Right ventricle myocardium inferior (tissue), 1 donor: ENCODE results near the gene FAIM2. TPM values are rescaled to one million over a fixed set of nuclear protein-coding genes. Genes with fewer than 3 reads are reported as not detected.

Experiments
- ATAC-seq: fragments of 200-7000 bp; cut with Tn5 transposase; one replicate; pipeline ENCODE4 v1.9.1; 2020; ENCODE audit warnings: mild to moderate bottlenecking, moderate library complexity
- DNase-seq: peaks from one replicate; pipeline ENCODE4 v3.0.0; 2021; ENCODE audit errors: missing footprints
- intact Hi-C: fragments of 100-400 bp; cut with DNase I; formaldehyde crosslinking; loops from one replicate; pipeline ENCODE4 v1.11.0; 2022
- total RNA-seq: library from RNA; stranded (reverse); fragmentation: NEBNext Ultra II Directional; extraction: Animal tissue kit (Norgen Biotek cat#: 25700); gene quantifications from one replicate; pipeline ENCODE4 v1.2.1, GENCODE V29; 2021
- donor health status: DM: no; HTN: yes; CAD: no; lungs with severe emphysema.

Gene FAIM2
- total RNA-seq, 1 donor from 2014 or later: 20.5 TPM

- ATAC-seq: no peak
- intact Hi-C loops: no loop called here
- no peak for DNase-seq
Observed at GRCh38 chr12:49821373-49822287, 82.1 kb downstream of the FAIM2 start.

- intact Hi-C loops: no loop called here
- DNase-seq (no peak), ATAC-seq (no peak)
Observed at GRCh38 chr12:49819786-49820185, 83.9 kb downstream of the FAIM2 start.

DNA sequence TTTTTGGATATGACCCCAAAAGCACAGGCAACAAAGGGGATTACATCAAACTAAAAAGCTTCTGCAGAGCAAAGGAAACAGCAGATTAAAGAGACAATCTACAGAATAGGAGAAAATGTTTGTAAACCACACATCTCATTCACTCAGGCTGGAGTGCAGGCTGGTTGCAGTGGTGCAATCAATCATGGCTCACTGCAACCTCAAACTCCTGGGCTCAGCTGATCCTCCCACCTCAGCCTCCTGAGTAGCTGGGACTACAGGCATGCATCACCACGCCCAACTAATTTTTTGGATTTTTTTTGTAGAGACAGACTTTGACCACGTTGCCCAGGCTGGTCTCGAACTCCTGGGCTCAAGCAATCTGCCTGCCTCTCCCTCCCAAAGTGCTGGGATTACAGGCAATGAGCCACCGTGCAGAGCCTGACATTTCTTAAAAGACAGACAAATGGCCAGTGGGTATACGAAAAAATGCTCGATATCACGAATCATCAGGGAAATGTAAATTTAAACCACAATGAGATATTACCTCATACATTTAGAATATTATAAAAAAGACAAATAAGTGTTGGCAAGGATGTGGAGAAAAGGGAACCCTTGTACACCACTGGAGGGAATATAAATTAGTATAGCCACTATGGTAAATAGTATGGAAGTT lies 85.3 kb downstream of the FAIM2 start:
- intact Hi-C loops: no loop called here
- DNase-seq: no peak
- ATAC-seq: no peak

Other genes with a start within 250 kb of the FAIM2 start
- gene FMNL3, start 196.5 kb downstream of the FAIM2 start, total RNA-seq: 10.8 TPM
- gene TMBIM6, start 162.3 kb downstream of the FAIM2 start, total RNA-seq: 275 TPM
- 32.7 TPM for gene NCKAP5L, start 75.5 kb downstream of the FAIM2 start, total RNA-seq
- 2.6 TPM for gene BCDIN3D, start 60.8 kb downstream of the FAIM2 start, total RNA-seq
- not detected for gene AQP2, start 46.8 kb upstream of the FAIM2 start, total RNA-seq
- gene AQP5, start 58.0 kb upstream of the FAIM2 start, total RNA-seq: 0.81 TPM
- not detected for gene AQP6, start 69.0 kb upstream of the FAIM2 start, total RNA-seq
- 7.3 TPM for gene RACGAP1, start 121.6 kb upstream of the FAIM2 start, total RNA-seq
- gene ASIC1, start 153.7 kb upstream of the FAIM2 start, total RNA-seq: 2.2 TPM
- 20.1 TPM for gene SMARCD1, start 181.4 kb upstream of the FAIM2 start, total RNA-seq
- 51.1 TPM for gene GPD1, start 200.1 kb upstream of the FAIM2 start, total RNA-seq
- gene COX14, start 208.3 kb upstream of the FAIM2 start, total RNA-seq: 234 TPM